Neural cell (in vitro differentiated cells): ENCODE data around the gene PLEKHA7. TPM values are rescaled to one million over a fixed set of nuclear protein-coding genes. Genes with fewer than 3 reads are reported as not detected.

ENCODE experiments used
- H2AFZ ChIP-seq: fragments of 200-600, 300-800 bp; sonication (generic), shearing (Covaris generic); 2 replicates; pipeline ENCODE4 v1.6.0; 2014; ENCODE audit warnings: low read depth, mild to moderate bottlenecking, antibody characterized with exemption, low read length, moderate library complexity
- H3F3A ChIP-seq: fragments of 200-600 bp; shearing (Covaris generic); 2 replicates; pipeline ENCODE4 v1.6.1; 2016; ENCODE audit warnings: mild to moderate bottlenecking, moderate library complexity, mixed read lengths, antibody characterized with exemption, low read length; ENCODE audit not compliant: insufficient read depth, poor library complexity, severe bottlenecking
- H3K27ac ChIP-seq: fragments of 200-600, 300-800 bp; sonication (generic), shearing (Covaris generic); 2 replicates; pipeline ENCODE4 v1.5.1; 2014; ENCODE audit warnings: mild to moderate bottlenecking, low read length, moderate library complexity
- H3K27me3 ChIP-seq: fragments of 300-800, 200-600 bp; sonication (generic), shearing (Covaris generic); 2 replicates; pipeline ENCODE4 v1.6.0; 2014; ENCODE audit warnings: mild to moderate bottlenecking, low read depth, low read length, moderate library complexity; ENCODE audit not compliant: insufficient read depth
- H3K36me3 ChIP-seq: fragments of 300-800, 200-600 bp; sonication (generic), shearing (Covaris generic); 2 replicates; pipeline ENCODE4 v1.5.1; 2014; ENCODE audit warnings: mild to moderate bottlenecking, antibody characterized with exemption, low read length, moderate library complexity; ENCODE audit not compliant: insufficient read depth
- H3K4me2 ChIP-seq: fragments of 300-800, 200-600 bp; sonication (generic), shearing (Covaris generic); 2 replicates; pipeline ENCODE4 v1.6.0; 2014; ENCODE audit warnings: mild to moderate bottlenecking, low read length
- H3K4me3 ChIP-seq: fragments of 300-800, 200-600 bp; sonication (generic), shearing (Covaris generic); 2 replicates; pipeline ENCODE4 v1.5.1; 2014; ENCODE audit warnings: mild to moderate bottlenecking, low read length, moderate library complexity
- H3K79me2 ChIP-seq: fragments of 200-600 bp; shearing (Covaris generic); replicated peaks from 2 replicates; pipeline ENCODE4 v1.6.0; 2014; ENCODE audit warnings: mild to moderate bottlenecking, low read length, moderate library complexity; ENCODE audit not compliant: insufficient read depth
- H3K9ac ChIP-seq: fragments of 300-800, 200-600 bp; sonication (generic), shearing (Covaris generic); 2 replicates; pipeline ENCODE4 v1.6.1; 2016; ENCODE audit warnings: mild to moderate bottlenecking, low read length, mixed read lengths
- H3K9me2 ChIP-seq: fragments of 200-600 bp; shearing (Covaris generic); 2 replicates; pipeline ENCODE4 v1.6.1; 2016; ENCODE audit warnings: mild to moderate bottlenecking, low read length, mixed read lengths; ENCODE audit not compliant: insufficient read depth
- H3K9me3 ChIP-seq: fragments of 200-600, 300-800 bp; sonication (generic), shearing (Covaris generic); 2 replicates; pipeline ENCODE4 v1.6.1; 2016; ENCODE audit warnings: mild to moderate bottlenecking, mixed run types, low read length, moderate library complexity, mixed read lengths
- H4K20me1 ChIP-seq: fragments of 200-600 bp; shearing (Covaris generic); 2 replicates; pipeline ENCODE4 v1.6.1; 2016; ENCODE audit warnings: mild to moderate bottlenecking, mixed run types; ENCODE audit not compliant: insufficient read depth
- EP300 ChIP-seq: fragments of 450-650 bp; conservative IDR thresholded peaks from 2 replicates; pipeline ENCODE4 v1.6.1; 2014; ENCODE audit warnings: antibody characterized with exemption, mild to moderate bottlenecking, moderate library complexity; ENCODE audit not compliant: poor library complexity, severe bottlenecking
- EZH2 ChIP-seq: fragments of 200-600, 300-800 bp; shearing (Covaris generic), sonication (generic); IDR thresholded peaks from 2 replicates; pipeline ENCODE4 v1.6.1; 2014; ENCODE audit warnings: antibody characterized with exemption, low read length, borderline replicate concordance, mild to moderate bottlenecking; ENCODE audit not compliant: insufficient read depth, poor library complexity, severe bottlenecking
- MXI1 ChIP-seq: fragments of 450-650 bp; conservative IDR thresholded peaks from 2 replicates; pipeline ENCODE4 v1.6.1; 2014; ENCODE audit warnings: antibody characterized with exemption, mild to moderate bottlenecking; ENCODE audit not compliant: poor library complexity, severe bottlenecking
- POLR2AphosphoS5 ChIP-seq: IDR thresholded peaks from 2 replicates; pipeline ENCODE4 v1.6.1; 2012
- RAD21 ChIP-seq: fragments of 450-650 bp; conservative IDR thresholded peaks from 2 replicates; pipeline ENCODE4 v1.6.1; 2014; ENCODE audit warnings: antibody characterized with exemption, mild to moderate bottlenecking, moderate library complexity
- SMC3 ChIP-seq: fragments of 450-650 bp; conservative IDR thresholded peaks from 2 replicates; pipeline ENCODE4 v1.6.1; 2014; ENCODE audit warnings: antibody characterized with exemption, mild to moderate bottlenecking, moderate library complexity; ENCODE audit not compliant: poor library complexity
- TAF1 ChIP-seq: IDR thresholded peaks from 2 replicates; pipeline ENCODE4 v1.6.1; 2012; ENCODE audit warnings: low read depth
- polyA plus RNA-seq: library from polyadenylated mRNA; depleted of rRNA; stranded (reverse); fragments of >200 nt; gene quantifications from 2 replicates; pipeline ENCODE4 v1.2.3, GENCODE V29; 2014
- TF ChIP-seq, protein P1 (sequence below): fragments of 450-650 bp; IDR thresholded peaks from 2 replicates; pipeline ENCODE4 v1.5.1; 2014; ENCODE audit warnings: antibody characterized with exemption, mild to moderate bottlenecking, moderate library complexity; ENCODE audit not compliant: poor library complexity, severe bottlenecking
- TF ChIP-seq, protein P2 (sequence below): IDR thresholded peaks from 2 replicates; pipeline ENCODE4 v1.6.1; 2012; ENCODE audit warnings: borderline replicate concordance

Gene PLEKHA7
- polyA plus RNA-seq, 1 donor from 2014 or later: 45.7 TPM

DNA sequence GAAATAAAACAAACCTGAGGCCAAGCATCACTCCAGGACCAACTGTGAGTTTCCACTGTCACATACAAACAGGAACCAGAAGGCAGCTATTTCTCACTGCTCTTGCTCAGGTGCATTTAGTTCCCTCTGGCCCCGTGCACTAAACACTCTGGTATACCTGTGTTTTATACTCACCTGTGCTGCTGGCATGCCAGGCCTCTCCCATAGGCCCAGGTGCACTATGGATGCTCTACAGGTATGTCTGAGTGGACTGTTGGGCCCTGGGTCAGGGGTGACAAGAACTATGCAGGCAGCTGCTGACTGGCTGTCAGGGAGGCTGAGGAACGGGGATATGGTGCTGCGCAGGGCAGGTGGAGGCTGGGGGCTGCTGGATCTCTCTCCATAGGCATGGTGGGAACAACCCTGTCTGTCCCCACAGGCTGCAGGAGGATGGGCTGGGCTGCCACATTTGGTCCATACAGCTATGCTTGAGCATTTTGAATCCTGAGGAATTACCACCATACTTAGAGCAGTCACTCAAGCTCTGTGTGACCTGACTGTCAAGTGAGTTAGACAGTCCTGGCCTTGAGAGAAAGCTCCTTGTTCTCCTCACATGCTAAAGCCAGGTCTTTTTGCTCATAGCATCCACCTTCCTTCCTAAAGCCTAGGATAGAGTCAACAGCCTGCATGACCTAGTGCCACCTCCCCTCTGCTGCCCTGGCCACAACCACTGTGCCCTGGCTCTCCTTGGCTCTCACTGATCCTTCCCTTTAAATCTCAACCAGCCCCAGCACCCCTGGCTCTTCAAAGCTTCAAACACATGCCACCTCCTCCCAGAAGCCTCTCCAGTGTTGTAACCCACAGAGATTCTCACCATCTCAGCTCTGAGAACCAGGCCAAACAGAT, 202.8 kb downstream of the PLEKHA7 start:
- H3K9ac ChIP-seq: no peak overlapping the region
- no peak overlapping the region for H3K4me2 ChIP-seq
- H3K27ac ChIP-seq: peak overlapping the region; percentile 31

DNA sequence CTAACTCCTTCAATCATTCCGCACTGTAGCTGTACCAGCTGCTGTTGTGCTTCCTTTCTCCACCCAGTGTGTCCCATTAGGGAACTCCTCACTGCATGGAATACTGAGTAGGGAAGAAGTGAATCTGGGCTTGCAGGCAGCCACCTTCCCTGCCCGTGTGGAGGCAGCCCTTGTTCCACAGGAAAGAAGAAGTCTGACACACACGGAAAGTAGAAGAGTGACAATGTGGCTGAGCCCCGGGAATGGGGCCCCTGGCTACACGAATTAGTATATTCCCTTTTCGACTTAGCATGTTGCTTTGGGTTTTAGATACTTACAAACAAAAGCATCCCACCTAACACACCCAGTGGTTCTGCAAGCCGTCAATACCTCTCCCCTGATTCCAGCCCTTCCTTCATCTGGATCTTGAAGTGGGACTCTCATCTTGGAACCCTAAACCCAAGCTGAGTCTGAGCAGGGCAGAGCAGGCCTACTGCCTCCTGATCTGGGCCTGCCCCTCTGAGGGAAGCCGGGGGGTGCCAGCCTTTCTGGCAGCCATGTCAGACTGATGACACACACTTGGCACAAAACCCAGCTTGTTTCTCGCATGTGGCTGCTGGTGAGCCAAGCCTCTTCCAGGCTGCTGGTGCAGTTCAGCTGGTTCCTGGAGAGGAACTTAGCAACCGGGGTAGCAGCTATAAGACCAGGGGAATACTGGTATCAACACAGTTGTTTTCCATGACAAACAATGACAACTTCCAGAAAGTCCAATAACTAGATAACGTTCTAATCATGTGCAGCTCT, 204.1 kb downstream of the PLEKHA7 start:
- Histone ChIP-seq H3F3A (no peaks in the 10 kb centered on the region), H2AFZ (no peak overlapping the region), H3K36me3 (peaks cover 4% of the 10 kb centered on the region), H3K9me2 (no peaks in the 10 kb centered on the region), H3K27me3 (no peaks in the 10 kb centered on the region), H3K79me2 (no peaks in the 10 kb centered on the region), H3K27ac (no peak overlapping the region), H3K9ac (no peak overlapping the region), H3K4me3 (no peak overlapping the region), H3K4me2 (no peak overlapping the region), H3K9me3 (no peaks in the 10 kb centered on the region), H4K20me1 (no peaks in the 10 kb centered on the region)
- TF ChIP-seq SMC3: no peak
- no peak for TF ChIP-seq RAD21
- TF ChIP-seq MXI1: no peak
- TF ChIP-seq, protein P1, sequence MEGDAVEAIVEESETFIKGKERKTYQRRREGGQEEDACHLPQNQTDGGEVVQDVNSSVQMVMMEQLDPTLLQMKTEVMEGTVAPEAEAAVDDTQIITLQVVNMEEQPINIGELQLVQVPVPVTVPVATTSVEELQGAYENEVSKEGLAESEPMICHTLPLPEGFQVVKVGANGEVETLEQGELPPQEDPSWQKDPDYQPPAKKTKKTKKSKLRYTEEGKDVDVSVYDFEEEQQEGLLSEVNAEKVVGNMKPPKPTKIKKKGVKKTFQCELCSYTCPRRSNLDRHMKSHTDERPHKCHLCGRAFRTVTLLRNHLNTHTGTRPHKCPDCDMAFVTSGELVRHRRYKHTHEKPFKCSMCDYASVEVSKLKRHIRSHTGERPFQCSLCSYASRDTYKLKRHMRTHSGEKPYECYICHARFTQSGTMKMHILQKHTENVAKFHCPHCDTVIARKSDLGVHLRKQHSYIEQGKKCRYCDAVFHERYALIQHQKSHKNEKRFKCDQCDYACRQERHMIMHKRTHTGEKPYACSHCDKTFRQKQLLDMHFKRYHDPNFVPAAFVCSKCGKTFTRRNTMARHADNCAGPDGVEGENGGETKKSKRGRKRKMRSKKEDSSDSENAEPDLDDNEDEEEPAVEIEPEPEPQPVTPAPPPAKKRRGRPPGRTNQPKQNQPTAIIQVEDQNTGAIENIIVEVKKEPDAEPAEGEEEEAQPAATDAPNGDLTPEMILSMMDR: no peak
- TF ChIP-seq TAF1: no peak
- no peak for TF ChIP-seq EP300
- TF ChIP-seq, protein P2, sequence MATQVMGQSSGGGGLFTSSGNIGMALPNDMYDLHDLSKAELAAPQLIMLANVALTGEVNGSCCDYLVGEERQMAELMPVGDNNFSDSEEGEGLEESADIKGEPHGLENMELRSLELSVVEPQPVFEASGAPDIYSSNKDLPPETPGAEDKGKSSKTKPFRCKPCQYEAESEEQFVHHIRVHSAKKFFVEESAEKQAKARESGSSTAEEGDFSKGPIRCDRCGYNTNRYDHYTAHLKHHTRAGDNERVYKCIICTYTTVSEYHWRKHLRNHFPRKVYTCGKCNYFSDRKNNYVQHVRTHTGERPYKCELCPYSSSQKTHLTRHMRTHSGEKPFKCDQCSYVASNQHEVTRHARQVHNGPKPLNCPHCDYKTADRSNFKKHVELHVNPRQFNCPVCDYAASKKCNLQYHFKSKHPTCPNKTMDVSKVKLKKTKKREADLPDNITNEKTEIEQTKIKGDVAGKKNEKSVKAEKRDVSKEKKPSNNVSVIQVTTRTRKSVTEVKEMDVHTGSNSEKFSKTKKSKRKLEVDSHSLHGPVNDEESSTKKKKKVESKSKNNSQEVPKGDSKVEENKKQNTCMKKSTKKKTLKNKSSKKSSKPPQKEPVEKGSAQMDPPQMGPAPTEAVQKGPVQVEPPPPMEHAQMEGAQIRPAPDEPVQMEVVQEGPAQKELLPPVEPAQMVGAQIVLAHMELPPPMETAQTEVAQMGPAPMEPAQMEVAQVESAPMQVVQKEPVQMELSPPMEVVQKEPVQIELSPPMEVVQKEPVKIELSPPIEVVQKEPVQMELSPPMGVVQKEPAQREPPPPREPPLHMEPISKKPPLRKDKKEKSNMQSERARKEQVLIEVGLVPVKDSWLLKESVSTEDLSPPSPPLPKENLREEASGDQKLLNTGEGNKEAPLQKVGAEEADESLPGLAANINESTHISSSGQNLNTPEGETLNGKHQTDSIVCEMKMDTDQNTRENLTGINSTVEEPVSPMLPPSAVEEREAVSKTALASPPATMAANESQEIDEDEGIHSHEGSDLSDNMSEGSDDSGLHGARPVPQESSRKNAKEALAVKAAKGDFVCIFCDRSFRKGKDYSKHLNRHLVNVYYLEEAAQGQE: no peak

More for the DNA sequence above, 202.8 kb downstream of the PLEKHA7 start:
- H3K9me2 ChIP-seq: no peaks in the 10 kb centered on the region
- H3K9me3 ChIP-seq: no peaks in the 10 kb centered on the region
- no peaks in the 10 kb centered on the region for H3F3A ChIP-seq
- no peak overlapping the region for H2AFZ ChIP-seq
- H3K36me3 ChIP-seq: peaks cover 4% of the 10 kb centered on the region
- H4K20me1 ChIP-seq: no peaks in the 10 kb centered on the region
- H3K27me3 ChIP-seq: no peaks in the 10 kb centered on the region
- no peak overlapping the region for H3K4me3 ChIP-seq
- no peaks in the 10 kb centered on the region for H3K79me2 ChIP-seq
- no peak for TF ChIP-seq TAF1
- no peak for TF ChIP-seq EZH2
- TF ChIP-seq, protein P2: no peak
- no peak for TF ChIP-seq SMC3
- TF ChIP-seq, protein P1: no peak
- no peak for TF ChIP-seq RAD21
- no peak for TF ChIP-seq EP300
- no peak for TF ChIP-seq MXI1
- no peak for TF ChIP-seq POLR2AphosphoS5
